K562 (cell line): ENCODE results near the gene ORMDL2. TPM values are rescaled to one million over a fixed set of nuclear protein-coding genes. Genes with fewer than 3 reads are reported as not detected.

ENCODE experiments used
- DACH1 ChIP-seq: fragments of 450-650 bp; IDR thresholded peaks from 2 replicates; pipeline ENCODE4 v1.6.1; 2018; ENCODE audit not compliant: partially characterized antibody
- JUND ChIP-seq, 2 experiments: IDR thresholded peaks; 2 replicates in 1 of 2; 3 replicates in 1 of 2; pipeline ENCODE4 v1.6.1; 2011; ENCODE audit warnings: borderline replicate concordance in 2 of 2, low read depth in 2 of 2, low read length in 2 of 2, improper control_type of control experiment in 1 of 2, missing biosample characterization in 1 of 2, missing genetic modification characterization in 1 of 2, missing genetic modification reagents in 1 of 2
- NFE2 ChIP-seq: IDR thresholded peaks from 2 replicates; pipeline ENCODE4 v1.6.1; 2014; ENCODE audit warnings: antibody characterized with exemption, low read depth
- SP2 ChIP-seq: IDR thresholded peaks from 2 replicates; pipeline ENCODE4 v1.6.1; 2011; ENCODE audit warnings: mild to moderate bottlenecking, low read depth, low read length, moderate library complexity; ENCODE audit not compliant: poor library complexity, severe bottlenecking; ENCODE audit errors: extremely low read depth
- XRCC5 ChIP-seq: fragments of 200-400 bp; formaldehyde crosslinking; IDR thresholded peaks from 2 replicates; pipeline ENCODE4 v1.6.1; 2017; ENCODE audit warnings: low read depth, mild to moderate bottlenecking, low read length
- ZBTB40 ChIP-seq, 2 experiments: fragments of 450-650 bp in 1 of 2; sonication (generic) in 1 of 2; formaldehyde crosslinking in 1 of 2; IDR thresholded peaks; 2 replicates each; pipeline versions ENCODE4 v1.7.1 to v1.9.0; 2016 to 2022; ENCODE audit warnings: inconsistent platforms in 1 of 2, mild to moderate bottlenecking in 1 of 2, missing genetic modification reagents in 1 of 2
- ZNF212 ChIP-seq: fragments of 450-650 bp; formaldehyde crosslinking; IDR thresholded peaks from 2 replicates; pipeline ENCODE4 v1.4.0; 2020; ENCODE audit warnings: mild to moderate bottlenecking
- ZNF232 ChIP-seq: sonication (generic); formaldehyde crosslinking; IDR thresholded peaks from 2 replicates; pipeline ENCODE4 v1.8.0; 2022; ENCODE audit warnings: mild to moderate bottlenecking, missing genetic modification reagents
- ZNF436 ChIP-seq: fragments of 250-450, 450-650 bp; sonication (Bioruptor Pico); formaldehyde crosslinking; IDR thresholded peaks from 2 replicates; pipeline ENCODE4 v1.7.0; 2020; ENCODE audit warnings: mild to moderate bottlenecking
- ZNF609 ChIP-seq: sonication (generic); formaldehyde crosslinking; IDR thresholded peaks from 2 replicates; pipeline ENCODE4 v1.8.1; 2023; ENCODE audit warnings: missing genetic modification reagents, mild to moderate bottlenecking, borderline replicate concordance
- ZNF75A ChIP-seq: fragments of 450-650 bp; formaldehyde crosslinking; IDR thresholded peaks from 2 replicates; pipeline ENCODE4 v1.4.0; 2020; ENCODE audit warnings: mild to moderate bottlenecking
- polyA plus RNA-seq, 8 experiments: library from polyadenylated mRNA; depleted of rRNA in 4 of 8; stranded (reverse) in 5 of 8; unstranded in 3 of 8; fragments of >200 nt; fragmentation: Nextera tagmentation in 2 of 8; fragmentation: Illumina TruSeq in 1 of 8; extraction: Ambion mirVana in 2 of 8; extraction: Trizol in 1 of 8; gene quantifications; 2 replicates each; pipeline versions ENCODE4 v1.2.1 to v1.2.3, GENCODE V29; 2011 to 2014; ENCODE audit warnings: inconsistent platforms in 1 of 8, missing spikeins in 1 of 8
- total RNA-seq, 7 experiments: library from RNA; depleted of rRNA in 6 of 7; stranded (reverse); fragments of >200 nt in 6 of 7; fragmentation: Illumina TruSeq in 2 of 7; extraction: Trizol in 2 of 7; gene quantifications; 2 replicates each; pipeline versions ENCODE4 v1.2.1 to v1.2.3, GENCODE V29; 2011 to 2021; ENCODE audit warnings: low replicate concordance in 1 of 7

The ORMDL2 gene
- total and polyA plus RNA-seq, 9 of the 15 experiments (the other 6 are each of a cell fraction or from before 2014, with no cell fraction given), result 9.9 to 113 (median 34.4) TPM

DNA sequence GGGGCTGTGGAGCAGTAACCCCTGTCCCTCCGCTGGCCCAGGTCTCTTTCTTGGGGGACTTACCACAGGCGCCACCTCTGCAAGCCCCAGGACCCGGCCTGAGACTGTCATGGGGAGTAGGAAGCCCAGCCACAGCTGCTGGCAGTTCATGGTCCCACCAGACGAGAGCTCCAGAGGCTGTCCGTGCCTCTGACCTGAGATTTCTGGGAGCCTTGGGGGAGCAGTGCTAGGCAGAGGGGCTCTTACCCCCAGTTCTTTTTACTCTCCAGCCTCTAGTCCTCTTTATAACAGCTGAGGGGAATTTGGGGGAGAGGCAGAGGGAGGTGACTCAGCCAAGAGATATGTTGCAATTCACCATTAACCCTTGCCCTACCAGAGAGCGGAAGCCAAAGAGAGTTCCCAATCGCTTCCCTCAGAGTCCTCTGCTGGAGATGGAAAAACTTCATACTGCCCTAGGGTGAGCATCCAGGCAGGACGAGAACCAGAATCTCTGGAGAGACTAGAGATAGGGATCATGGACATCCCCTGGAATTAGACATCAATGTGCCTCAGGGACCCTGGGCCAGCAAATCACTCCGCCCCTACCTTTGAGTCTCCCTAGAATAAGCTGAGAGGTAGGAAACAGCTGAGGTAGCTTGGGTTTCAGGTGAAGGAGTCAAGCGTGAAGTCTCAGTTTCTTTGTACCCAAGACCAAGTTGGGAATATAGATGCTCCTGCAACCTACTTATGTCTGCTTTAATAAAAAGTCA, 25.0 kb downstream of the ORMDL2 start, which contains the start of gene MMP19 (continued):
- TF ChIP-seq ZNF232 (CRISPR knock-in tag) (no peak), ZNF609 (CRISPR knock-in tag) (no peak), JUND (IDR thresholded peaks at IDR 0.05; ENCODE audit: borderline replicate concordance, low read depth, low read length) (peak; percentile 98), JUND (tag; IDR thresholded peaks at IDR 0.05; ENCODE audit: borderline replicate concordance, low read depth, low read length) (peak; percentile 95), NFE2 (peak; percentile 85), XRCC5 (peak; percentile 59; the same call in 1 of the 2 replicates), ZNF436 (no peak), SP2 (no peak), ZBTB40 (IDR thresholded peaks at IDR 0.05) (no peak), ZBTB40 (CRISPR knock-in tag; IDR thresholded peaks at IDR 0.05) (no peak), ZNF212 (CRISPR knock-in tag) (no peak), DACH1 (peak; percentile 73), ZNF75A (no peak)
